Trophoblast cell (in vitro differentiated cells and primary cell): ENCODE measurements around the gene MZT1. TPM values are rescaled to one million over a fixed set of nuclear protein-coding genes. Genes with fewer than 3 reads are reported as not detected.

Experiments used
- DNase-seq, 2 donors: peaks; one replicate each; pipeline ENCODE4 v3.0.0-alpha.2; 2016
- H2AFZ ChIP-seq: 2 replicates; pipeline ENCODE4 v1.6.1; 2013; ENCODE audit warnings: low read length, moderate library complexity, mild to moderate bottlenecking; ENCODE audit not compliant: insufficient read depth, poor library complexity
- H2AK5ac ChIP-seq: 2 replicates; pipeline ENCODE4 v1.6.1; 2013; ENCODE audit warnings: mild to moderate bottlenecking, low read length
- H2BK120ac ChIP-seq: 2 replicates; pipeline ENCODE4 v1.6.1; 2013; ENCODE audit warnings: low read length, mild to moderate bottlenecking, moderate library complexity; ENCODE audit not compliant: insufficient read depth, poor library complexity
- H2BK12ac ChIP-seq: 2 replicates; pipeline ENCODE4 v1.6.1; 2013; ENCODE audit warnings: mild to moderate bottlenecking, low read length, moderate library complexity
- H2BK5ac ChIP-seq: 2 replicates; pipeline ENCODE4 v1.6.1; 2013; ENCODE audit warnings: low read length, low read depth, moderate library complexity, mild to moderate bottlenecking; ENCODE audit not compliant: poor library complexity
- H3K14ac ChIP-seq: 2 replicates; pipeline ENCODE4 v1.6.1; 2013; ENCODE audit warnings: mild to moderate bottlenecking, low read length
- H3K18ac ChIP-seq: 2 replicates; pipeline ENCODE4 v1.6.1; 2013; ENCODE audit warnings: mild to moderate bottlenecking, low read length
- H3K23ac ChIP-seq: 2 replicates; pipeline ENCODE4 v1.6.1; 2013; ENCODE audit warnings: low read length
- H3K27ac ChIP-seq: 2 replicates; pipeline ENCODE4 v1.5.1; 2013; ENCODE audit warnings: low read depth, mild to moderate bottlenecking, inconsistent platforms, low read length, moderate library complexity
- H3K27me3 ChIP-seq: 2 replicates; pipeline ENCODE4 v1.6.1; 2013; ENCODE audit warnings: inconsistent platforms, mild to moderate bottlenecking, low read length, moderate library complexity; ENCODE audit not compliant: insufficient read depth
- H3K36me3 ChIP-seq, 2 experiments: 1 replicate in 1 of 2; 2 replicates in 1 of 2; pipeline ENCODE4 v1.6.1; 2013; ENCODE audit warnings: low read length in 2 of 2, mild to moderate bottlenecking in 2 of 2, moderate library complexity in 1 of 2; ENCODE audit not compliant: insufficient read depth in 2 of 2, control insufficient read depth in 1 of 2
- H3K4ac ChIP-seq: 2 replicates; pipeline ENCODE4 v1.6.1; 2013; ENCODE audit warnings: low read depth, mild to moderate bottlenecking, low read length, moderate library complexity
- H3K4me1 ChIP-seq, 2 experiments: 1 replicate in 1 of 2; 2 replicates in 1 of 2; pipeline ENCODE4 v1.6.1; 2013; ENCODE audit warnings: low read length in 2 of 2, mild to moderate bottlenecking in 2 of 2, moderate library complexity in 1 of 2; ENCODE audit not compliant: insufficient read depth in 2 of 2, control insufficient read depth in 1 of 2
- H3K4me2 ChIP-seq: 2 replicates; pipeline ENCODE4 v1.6.1; 2013; ENCODE audit warnings: inconsistent platforms, mild to moderate bottlenecking, low read length, moderate library complexity
- H3K4me3 ChIP-seq: 2 replicates; pipeline ENCODE4 v1.5.1; 2013; ENCODE audit warnings: mild to moderate bottlenecking, low read depth, low read length, inconsistent platforms
- H3K79me1 ChIP-seq: one replicate; pipeline ENCODE4 v1.6.1; 2013; ENCODE audit warnings: low read length
- H3K79me2 ChIP-seq: 2 replicates; pipeline ENCODE4 v1.6.1; 2013; ENCODE audit warnings: low read length, mild to moderate bottlenecking; ENCODE audit not compliant: control insufficient read depth, insufficient read depth, poor library complexity
- H3K9ac ChIP-seq: 2 replicates; pipeline ENCODE4 v1.6.1; 2013; ENCODE audit warnings: mild to moderate bottlenecking, low read length
- H3K9me3 ChIP-seq: 2 replicates; pipeline ENCODE4 v1.6.1; 2013; ENCODE audit warnings: low read depth, mild to moderate bottlenecking, control low read depth, inconsistent platforms, low read length; ENCODE audit not compliant: insufficient read depth
- H4K12ac ChIP-seq: 2 replicates; pipeline ENCODE4 v1.6.1; 2013; ENCODE audit warnings: low read depth, mild to moderate bottlenecking, low read length, moderate library complexity
- H4K8ac ChIP-seq: 2 replicates; pipeline ENCODE4 v1.6.1; 2013; ENCODE audit warnings: low read depth, mild to moderate bottlenecking, low read length, moderate library complexity
- H4K91ac ChIP-seq: one replicate; pipeline ENCODE4 v1.6.1; 2013; ENCODE audit warnings: low read depth, mild to moderate bottlenecking, low read length, moderate library complexity
- WGBS: extraction: QIAGEN DNeasy Blood & Tissue Kit; methylation state at CpG from one replicate; pipeline ENCODE4 v1.1.7; 2013; ENCODE audit warnings: missing lambda C conversion rate; ENCODE audit not compliant: insufficient read length, insufficient coverage; ENCODE audit errors: extremely low coverage; 5-methylcytosine and 5-hydroxymethylcytosine counted together
- polyA plus RNA-seq: library from polyadenylated mRNA; stranded (reverse); fragments of 200-250 nt; gene quantifications from 2 replicates; pipeline ENCODE4 v1.2.3, GENCODE V29; 2013

Gene MZT1, protein sequence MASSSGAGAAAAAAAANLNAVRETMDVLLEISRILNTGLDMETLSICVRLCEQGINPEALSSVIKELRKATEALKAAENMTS
- polyA plus RNA-seq: 12.6 and 13.1 TPM in 2 replicates

GRCh38 chr13:72727417-72728289 lies at the start of gene MZT1, which contains the start of gene BORA:
Gene MZT1, minus strand, starts transcription at chr13:72727629. Its CDS starts 27 bp downstream, at chr13:72727602.
Gene BORA, plus strand, starts transcription at chr13:72727923. Its CDS starts 1,018 bp downstream, at chr13:72728941.
- Histone ChIP-seq H3K23ac (peak within 1 kb of the TSS; percentile 14), H3K4ac (peak within 1 kb of the TSS; percentile 82), H3K18ac (peak within 1 kb of the TSS; percentile 51), H2AFZ (peak within 1 kb of the TSS; percentile 84), H3K27me3 (no peaks in the 10 kb centered on the region), H3K4me3 (peak within 1 kb of the TSS; percentile 98), H3K14ac (peak within 1 kb of the TSS; percentile 77), H3K36me3 (peaks cover 0 to 2% of the 10 kb centered on the region in 2 experiments), H4K12ac (peak within 1 kb of the TSS; percentile 83), H2BK120ac (peak within 1 kb of the TSS; percentile 58), H2AK5ac (peak within 1 kb of the TSS; percentile 23), H3K79me1 (peaks cover 10% of the 10 kb centered on the region), H3K4me2 (peak within 1 kb of the TSS; percentile 96), H3K9ac (peak within 1 kb of the TSS; percentile 84), H4K8ac (peak within 1 kb of the TSS; percentile 87), H3K27ac (peak within 1 kb of the TSS; percentile 24), H3K9me3 (no peaks in the 10 kb centered on the region), H3K79me2 (peaks cover 12% of the 10 kb centered on the region), H2BK12ac (no peak within 1 kb of the TSS), H2BK5ac (peak within 1 kb of the TSS; percentile 52), H3K4me1 (peaks cover 0 to 3% of the 10 kb centered on the region in 2 experiments), H4K91ac (peak within 1 kb of the TSS; percentile 82)
- peak; percentile 98 to 99 for DNase-seq
- no CpG with 5 or more reads among the region's 71 CpGs for WGBS

DNA sequence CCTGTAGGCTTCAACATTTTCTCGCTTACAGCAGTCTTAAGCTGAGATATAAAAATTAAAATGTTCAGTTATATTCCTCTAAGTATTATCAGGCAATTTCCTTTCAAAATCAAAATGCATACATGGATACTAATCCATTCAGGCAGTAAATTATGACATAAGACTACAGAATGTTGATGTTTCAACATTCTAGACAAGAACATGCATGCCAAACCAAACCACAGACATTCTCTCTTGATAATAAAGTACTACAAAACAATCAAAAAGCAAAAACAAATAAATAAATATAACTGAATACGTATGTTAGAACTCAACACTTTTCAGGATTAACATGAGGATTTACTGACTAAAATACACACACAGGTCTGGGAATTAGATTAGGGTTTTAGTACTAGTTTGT lies 46.6 kb upstream of the MZT1 start:
- WGBS: no CpG with 5 or more reads among the region's 2 CpGs
- H4K8ac ChIP-seq: no peak overlapping the region
- no peak overlapping the region for H2BK5ac ChIP-seq
- H3K27ac ChIP-seq: no peak overlapping the region
- H4K12ac ChIP-seq: no peak overlapping the region
- no peaks in the 10 kb centered on the region for H3K27me3 ChIP-seq
- no peak overlapping the region for H3K4ac ChIP-seq
- H3K4me3 ChIP-seq: no peak overlapping the region
- no peak overlapping the region for H2BK12ac ChIP-seq
- no peaks in the 10 kb centered on the region for H3K79me1 ChIP-seq
- no peak overlapping the region for H3K23ac ChIP-seq
- no peak overlapping the region for H3K9ac ChIP-seq
- H3K14ac ChIP-seq: no peak overlapping the region
- no peak for DNase-seq
- no peaks in the 10 kb centered on the region for H3K4me1 ChIP-seq
- no peak overlapping the region for H2AFZ ChIP-seq
- no peak overlapping the region for H2BK120ac ChIP-seq
- H3K18ac ChIP-seq: no peak overlapping the region
- no peak overlapping the region for H3K4me2 ChIP-seq
- peaks cover under 1% of the 10 kb centered on the region for H3K79me2 ChIP-seq
- no peaks in the 10 kb centered on the region for H3K9me3 ChIP-seq
- no peak overlapping the region for H4K91ac ChIP-seq
- H2AK5ac ChIP-seq: no peak overlapping the region
- H3K36me3 ChIP-seq: peaks cover 10 to 14% of the 10 kb centered on the region in 2 experiments

DNA sequence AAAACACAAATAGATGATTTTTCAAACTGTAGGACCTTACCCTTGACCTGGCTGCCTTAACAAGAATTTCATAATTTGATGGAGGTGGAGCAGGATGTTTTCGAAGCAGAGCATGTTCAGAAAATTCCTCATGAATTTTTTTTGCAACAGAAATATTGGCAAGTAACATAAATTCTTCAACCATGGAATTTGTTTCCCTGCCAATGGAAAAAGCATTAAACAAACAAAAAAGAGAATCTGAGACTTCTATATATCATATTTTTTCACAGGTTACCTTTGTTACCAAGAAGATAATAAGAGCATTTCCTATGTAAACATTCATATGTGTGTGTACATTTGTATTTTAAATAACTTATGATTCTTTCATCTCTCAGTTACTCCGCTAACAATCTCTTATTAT lies 36.0 kb upstream of the MZT1 start:
- H3K4ac ChIP-seq: no peak overlapping the region
- H2BK5ac ChIP-seq: no peak overlapping the region
- H3K4me2 ChIP-seq: no peak overlapping the region
- H4K12ac ChIP-seq: no peak overlapping the region
- no peak overlapping the region for H3K14ac ChIP-seq
- H3K9ac ChIP-seq: no peak overlapping the region
- no CpG with 5 or more reads among the region's 2 CpGs for WGBS
- H2AFZ ChIP-seq: no peak overlapping the region
- H2BK12ac ChIP-seq: no peak overlapping the region
- peak in 1 of 2 donors; percentile 48 for DNase-seq
- H4K8ac ChIP-seq: no peak overlapping the region
- no peaks in the 10 kb centered on the region for H3K4me1 ChIP-seq
- peaks cover 13 to 26% of the 10 kb centered on the region in 2 experiments for H3K36me3 ChIP-seq
- H2AK5ac ChIP-seq: no peak overlapping the region
- H3K4me3 ChIP-seq: no peak overlapping the region
- no peak overlapping the region for H4K91ac ChIP-seq
- H3K27ac ChIP-seq: no peak overlapping the region
- no peaks in the 10 kb centered on the region for H3K79me1 ChIP-seq
- no peak overlapping the region for H2BK120ac ChIP-seq
- no peaks in the 10 kb centered on the region for H3K27me3 ChIP-seq
- H3K23ac ChIP-seq: no peak overlapping the region
- H3K9me3 ChIP-seq: no peaks in the 10 kb centered on the region
- H3K18ac ChIP-seq: no peak overlapping the region
- H3K79me2 ChIP-seq: no peaks in the 10 kb centered on the region

GRCh38 chr13:72760189-72760588 lies 32.8 kb upstream of the MZT1 start:
- Histone ChIP-seq H3K14ac (no peak overlapping the region), H3K36me3 (peaks cover 10 to 21% of the 10 kb centered on the region in 2 experiments), H2BK120ac (no peak overlapping the region), H2BK5ac (no peak overlapping the region), H3K9me3 (no peaks in the 10 kb centered on the region), H3K4me3 (no peak overlapping the region), H4K12ac (no peak overlapping the region), H2AK5ac (no peak overlapping the region), H3K18ac (no peak overlapping the region), H3K27ac (no peak overlapping the region), H3K79me1 (no peaks in the 10 kb centered on the region), H3K27me3 (no peaks in the 10 kb centered on the region), H4K91ac (no peak overlapping the region), H3K23ac (no peak overlapping the region), H2AFZ (no peak overlapping the region), H3K4me1 (no peaks in the 10 kb centered on the region), H3K4ac (no peak overlapping the region), H3K9ac (no peak overlapping the region), H2BK12ac (no peak overlapping the region), H3K4me2 (no peak overlapping the region), H3K79me2 (no peaks in the 10 kb centered on the region), H4K8ac (no peak overlapping the region)
- DNase-seq: no peak
- no CpG with 5 or more reads among the region's 3 CpGs for WGBS
